Measurements from ENCODE around the gene SHLD3. TPM values are rescaled to one million over a fixed set of nuclear protein-coding genes. Genes with fewer than 3 reads are reported as not detected.
"Not testable (repeated sequence)": the region's sequence is repeated elsewhere in the genome, so short reads cannot be mapped to it uniquely, and the experiment has no call there.

SHLD3 gene
- total RNA-seq, 1 experiment from 2014 or later, result 3.7 TPM

DNA sequence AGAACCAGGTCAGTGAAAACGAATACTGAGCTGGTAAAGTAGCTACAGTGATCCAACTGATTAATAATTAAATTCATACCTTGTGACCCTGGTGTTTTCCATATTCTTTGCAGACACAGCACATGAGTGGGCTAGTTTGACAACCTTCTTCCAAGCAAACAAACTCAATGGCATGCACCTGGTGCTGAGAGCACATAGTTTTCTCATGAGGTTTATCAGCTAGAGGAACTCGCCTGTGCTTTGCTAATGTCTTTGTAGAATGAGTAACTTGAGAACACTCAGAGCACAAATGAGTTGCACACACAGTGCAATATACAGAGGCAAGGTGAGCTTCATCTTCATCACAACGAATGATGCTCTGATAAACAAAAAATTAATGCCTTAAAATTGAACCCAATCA, 13.3 kb upstream of the SHLD3 start:
- Mint-ChIP-seq H3K27me3 (ENCODE audit: insufficient read depth, unreplicated experiment) (no peaks in the 10 kb centered on the region), H3K4me1 (ENCODE audit: insufficient read depth, unreplicated experiment) (no peaks in the 10 kb centered on the region), H3K4me3 (ENCODE audit: unreplicated experiment) (no peak overlapping the region), H3K9me3 (ENCODE audit: unreplicated experiment) (no peaks in the 10 kb centered on the region), H3K36me3 (ENCODE audit: insufficient read depth, unreplicated experiment) (peaks cover 83% of the 10 kb centered on the region), H3K27ac (ENCODE audit: low read depth, unreplicated experiment) (no peak overlapping the region)
- intact Hi-C loops (cut with micrococcal nuclease), result no loop called here
- POLR2A ChIA-PET, result interaction anchor here (2.8 kb wide), 1 partner anchor 12 kb away, joined by 26 read pairs; the partner anchor contains the start of gene TRIM23
- BruUV-seq (replicated peaks), result no TSS peak
- DNase-seq (ENCODE audit: unreplicated experiment), result no peak
- CTCF ChIA-PET, result interaction anchor here (0.6 kb wide), 2 partner anchors 52 to 607 kb away, joined by 3 to 4 read pairs; no protein-coding TSS in a partner anchor
- TF ChIP-seq, protein P1, sequence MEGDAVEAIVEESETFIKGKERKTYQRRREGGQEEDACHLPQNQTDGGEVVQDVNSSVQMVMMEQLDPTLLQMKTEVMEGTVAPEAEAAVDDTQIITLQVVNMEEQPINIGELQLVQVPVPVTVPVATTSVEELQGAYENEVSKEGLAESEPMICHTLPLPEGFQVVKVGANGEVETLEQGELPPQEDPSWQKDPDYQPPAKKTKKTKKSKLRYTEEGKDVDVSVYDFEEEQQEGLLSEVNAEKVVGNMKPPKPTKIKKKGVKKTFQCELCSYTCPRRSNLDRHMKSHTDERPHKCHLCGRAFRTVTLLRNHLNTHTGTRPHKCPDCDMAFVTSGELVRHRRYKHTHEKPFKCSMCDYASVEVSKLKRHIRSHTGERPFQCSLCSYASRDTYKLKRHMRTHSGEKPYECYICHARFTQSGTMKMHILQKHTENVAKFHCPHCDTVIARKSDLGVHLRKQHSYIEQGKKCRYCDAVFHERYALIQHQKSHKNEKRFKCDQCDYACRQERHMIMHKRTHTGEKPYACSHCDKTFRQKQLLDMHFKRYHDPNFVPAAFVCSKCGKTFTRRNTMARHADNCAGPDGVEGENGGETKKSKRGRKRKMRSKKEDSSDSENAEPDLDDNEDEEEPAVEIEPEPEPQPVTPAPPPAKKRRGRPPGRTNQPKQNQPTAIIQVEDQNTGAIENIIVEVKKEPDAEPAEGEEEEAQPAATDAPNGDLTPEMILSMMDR (IDR thresholded peaks at IDR 0.05; ENCODE audit: unreplicated experiment), result no peak

DNA sequence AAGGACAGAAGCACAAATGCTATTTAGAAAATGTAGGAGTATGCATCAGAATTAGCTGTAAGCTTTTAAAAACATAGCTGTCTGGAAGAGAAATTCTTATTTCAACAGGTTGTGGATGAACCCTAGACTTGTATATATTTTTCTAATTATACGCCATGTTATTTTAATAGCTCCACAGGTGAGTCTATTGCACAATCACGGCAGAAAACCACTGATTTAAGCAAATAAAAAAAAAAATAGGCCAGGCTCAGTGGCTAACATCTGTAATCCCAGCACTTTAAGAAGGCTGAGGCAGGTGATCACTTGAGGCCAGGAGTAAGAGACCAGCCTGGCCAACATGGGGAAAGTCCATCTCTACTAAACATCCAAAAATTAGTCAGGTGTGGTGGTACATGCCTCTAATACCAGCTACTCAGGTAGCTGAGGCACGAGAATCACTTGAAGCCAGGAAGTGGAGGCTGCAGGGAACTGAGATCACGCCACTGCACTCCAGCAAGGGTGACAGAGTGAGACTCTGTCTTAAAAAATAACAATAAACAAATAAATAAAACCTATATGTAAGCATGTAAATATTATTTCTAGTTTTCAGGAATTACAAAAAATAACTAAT, 12.4 kb upstream of the SHLD3 start:
- DNase-seq (ENCODE audit: unreplicated experiment), result no peak
- no peak overlapping the region for H3K4me3 Mint-ChIP-seq (ENCODE audit: unreplicated experiment)
- no peaks in the 10 kb centered on the region for H3K27me3 Mint-ChIP-seq (ENCODE audit: insufficient read depth, unreplicated experiment)
- no TSS peak for BruUV-seq (replicated peaks)
- H3K27ac Mint-ChIP-seq (ENCODE audit: low read depth, unreplicated experiment), result no peak overlapping the region
- peaks cover 74% of the 10 kb centered on the region for H3K36me3 Mint-ChIP-seq (ENCODE audit: insufficient read depth, unreplicated experiment)
- POLR2A ChIA-PET, result interaction anchor here (0.6 to 2.8 kb wide), 2 partner anchors 11 to 314 kb away, joined by 3 to 26 read pairs; partner anchors contain the start of genes ERBIN and TRIM23
- no peaks in the 10 kb centered on the region for H3K9me3 Mint-ChIP-seq (ENCODE audit: unreplicated experiment)
- intact Hi-C loops (cut with micrococcal nuclease), result no loop called here
- H3K4me1 Mint-ChIP-seq (ENCODE audit: insufficient read depth, unreplicated experiment), result no peaks in the 10 kb centered on the region
- CTCF ChIA-PET, result no interaction called here
- TF ChIP-seq, protein P1 (IDR thresholded peaks at IDR 0.05; ENCODE audit: unreplicated experiment), result no peak

DNA sequence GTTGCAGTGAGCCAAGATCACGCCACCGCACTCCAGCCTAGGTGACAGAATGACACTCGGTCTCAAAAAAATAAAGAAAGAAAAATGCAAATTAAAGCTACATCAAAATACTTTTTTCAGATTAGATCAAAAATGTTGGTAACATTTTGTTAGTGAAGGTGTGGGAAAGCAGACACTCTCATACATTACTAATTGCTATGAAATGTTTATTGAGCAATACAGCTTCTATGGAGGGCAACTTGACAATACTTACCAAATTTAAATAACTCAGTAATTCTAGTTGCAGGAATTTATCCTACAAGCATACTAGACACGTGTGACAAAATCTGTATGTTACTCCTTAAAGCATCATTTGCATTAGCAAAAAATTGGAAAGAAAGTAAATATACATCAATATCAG, 4.8 kb upstream of the SHLD3 start:
- intact Hi-C loops (cut with micrococcal nuclease), result no loop called here
- Mint-ChIP-seq H3K27me3 (ENCODE audit: insufficient read depth, unreplicated experiment) (no peaks in the 10 kb centered on the region), H3K36me3 (ENCODE audit: insufficient read depth, unreplicated experiment) (peaks cover 24% of the 10 kb centered on the region), H3K4me1 (ENCODE audit: insufficient read depth, unreplicated experiment) (peaks cover 9% of the 10 kb centered on the region), H3K4me3 (ENCODE audit: unreplicated experiment) (no peak overlapping the region), H3K9me3 (ENCODE audit: unreplicated experiment) (no peaks in the 10 kb centered on the region), H3K27ac (ENCODE audit: low read depth, unreplicated experiment) (no peak overlapping the region)
- ChIA-PET POLR2A (interaction anchor here (1.1 kb wide), 1 partner anchor 9 kb away, joined by 4 read pairs; no protein-coding TSS in a partner anchor), CTCF (no interaction called here)
- TF ChIP-seq, protein P1 (IDR thresholded peaks at IDR 0.05; ENCODE audit: unreplicated experiment), result no peak
- DNase-seq (ENCODE audit: unreplicated experiment), result peak; percentile 8
- BruUV-seq (replicated peaks), result no TSS peak

DNA sequence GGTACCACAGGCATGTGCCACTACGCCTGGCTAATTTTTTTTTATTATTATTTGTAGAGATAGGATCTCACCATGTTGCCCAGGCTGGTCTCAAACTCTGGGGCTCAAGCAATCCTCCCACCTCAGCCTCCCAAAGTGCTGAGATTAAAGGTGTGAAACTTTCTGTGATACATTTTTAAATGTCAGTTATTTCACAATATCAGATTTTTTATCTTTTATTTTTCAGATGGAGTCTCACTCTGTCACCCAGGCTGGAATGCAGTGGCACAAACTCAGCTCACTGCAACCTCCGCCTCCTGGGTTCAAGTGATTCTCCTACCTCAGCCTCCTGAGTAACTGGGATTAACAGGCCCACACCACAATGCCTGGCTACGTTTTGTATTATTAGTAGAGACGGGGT, 2.9 kb upstream of the SHLD3 start:
- H3K36me3 Mint-ChIP-seq (ENCODE audit: insufficient read depth, unreplicated experiment), result peaks cover 13% of the 10 kb centered on the region
- H3K4me1 Mint-ChIP-seq (ENCODE audit: insufficient read depth, unreplicated experiment); CTCF ChIA-PET; H3K27ac Mint-ChIP-seq (ENCODE audit: low read depth, unreplicated experiment); H3K9me3 Mint-ChIP-seq (ENCODE audit: unreplicated experiment); H3K27me3 Mint-ChIP-seq (ENCODE audit: insufficient read depth, unreplicated experiment); POLR2A ChIA-PET; DNase-seq (ENCODE audit: unreplicated experiment); intact Hi-C loops (cut with micrococcal nuclease); BruUV-seq (replicated peaks): not testable (repeated sequence)
- peak overlapping the region; percentile 85 for H3K4me3 Mint-ChIP-seq (ENCODE audit: unreplicated experiment)
